ENCODE measurements around the gene CNNM4.
A peak's percentile ranks its signal among the peaks of the same experiment; 100 is the strongest.

Gene CNNM4

GRCh38 chr2:96773922-96774321 is 13.2 kb downstream of the CNNM4 start:
- Histone ChIP-seq H3K4me2 (ENCODE audit: insufficient read depth, low read length) (peak overlapping the region; percentile 74), H3K36me3 (ENCODE audit: insufficient read depth, low read length) (peaks cover 6% of the 10 kb centered on the region; the same call in 1 of the 2 replicates), H3K9ac (ENCODE audit: low read depth, low read length) (peak overlapping the region; percentile 38; the same call in 1 of the 2 replicates), H3K79me2 (ENCODE audit: insufficient read depth, low read length) (peaks cover 20% of the 10 kb centered on the region; the same call in 1 of the 2 replicates), H3K9me3 (ENCODE audit: insufficient read depth, low read length, severe bottlenecking) (no peaks in the 10 kb centered on the region), H3K4me3 (ENCODE audit: low read depth in 1 of 2, low read length in 2 of 2) (peak overlapping the region in 1 of 2 experiments; percentile 52; a peak in 2 of 4 replicates), H3K27me3 (ENCODE audit: insufficient read depth, low read length, poor library complexity) (no peaks in the 10 kb centered on the region), H2AFZ (ENCODE audit: low read depth, low read length) (peak overlapping the region; percentile 85), H3K4me1 (ENCODE audit: insufficient read depth, low read length) (peaks cover 25% of the 10 kb centered on the region), H3K27ac (ENCODE audit: low read length) (peak overlapping the region; percentile 77), H4K20me1 (ENCODE audit: insufficient read depth, low read length) (no peaks in the 10 kb centered on the region)
- TF ChIP-seq, protein P1, sequence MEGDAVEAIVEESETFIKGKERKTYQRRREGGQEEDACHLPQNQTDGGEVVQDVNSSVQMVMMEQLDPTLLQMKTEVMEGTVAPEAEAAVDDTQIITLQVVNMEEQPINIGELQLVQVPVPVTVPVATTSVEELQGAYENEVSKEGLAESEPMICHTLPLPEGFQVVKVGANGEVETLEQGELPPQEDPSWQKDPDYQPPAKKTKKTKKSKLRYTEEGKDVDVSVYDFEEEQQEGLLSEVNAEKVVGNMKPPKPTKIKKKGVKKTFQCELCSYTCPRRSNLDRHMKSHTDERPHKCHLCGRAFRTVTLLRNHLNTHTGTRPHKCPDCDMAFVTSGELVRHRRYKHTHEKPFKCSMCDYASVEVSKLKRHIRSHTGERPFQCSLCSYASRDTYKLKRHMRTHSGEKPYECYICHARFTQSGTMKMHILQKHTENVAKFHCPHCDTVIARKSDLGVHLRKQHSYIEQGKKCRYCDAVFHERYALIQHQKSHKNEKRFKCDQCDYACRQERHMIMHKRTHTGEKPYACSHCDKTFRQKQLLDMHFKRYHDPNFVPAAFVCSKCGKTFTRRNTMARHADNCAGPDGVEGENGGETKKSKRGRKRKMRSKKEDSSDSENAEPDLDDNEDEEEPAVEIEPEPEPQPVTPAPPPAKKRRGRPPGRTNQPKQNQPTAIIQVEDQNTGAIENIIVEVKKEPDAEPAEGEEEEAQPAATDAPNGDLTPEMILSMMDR (IDR thresholded peaks at IDR 0.05; ENCODE audit: borderline replicate concordance, extremely low read depth, low read length, poor library complexity, severe bottlenecking), result peak; percentile 5
- no peak for TF ChIP-seq EZH2 (IDR thresholded peaks at IDR 0.05; ENCODE audit: borderline replicate concordance, low read depth, low read length, severe bottlenecking)
- DNase-seq (peak; percentile 82), ATAC-seq (ENCODE audit: insufficient read depth, low read depth) (peak; percentile 91)

GRCh38 chr2:96775160-96775559 is 14.5 kb downstream of the CNNM4 start:
- Histone ChIP-seq H3K4me1 (ENCODE audit: insufficient read depth, low read length) (peaks cover 25% of the 10 kb centered on the region), H3K9me3 (ENCODE audit: insufficient read depth, low read length, severe bottlenecking) (no peaks in the 10 kb centered on the region), H2AFZ (ENCODE audit: low read depth, low read length) (no peak overlapping the region), H4K20me1 (ENCODE audit: insufficient read depth, low read length) (no peaks in the 10 kb centered on the region), H3K27ac (ENCODE audit: low read length) (no peak overlapping the region), H3K27me3 (ENCODE audit: insufficient read depth, low read length, poor library complexity) (no peaks in the 10 kb centered on the region), H3K36me3 (ENCODE audit: insufficient read depth, low read length) (peaks cover 6% of the 10 kb centered on the region; the same call in 1 of the 2 replicates), H3K79me2 (ENCODE audit: insufficient read depth, low read length) (peaks cover 20% of the 10 kb centered on the region; the same call in 1 of the 2 replicates), H3K4me3 (ENCODE audit: low read depth in 1 of 2, low read length in 2 of 2) (no peak overlapping the region), H3K9ac (ENCODE audit: low read depth, low read length) (no peak overlapping the region), H3K4me2 (ENCODE audit: insufficient read depth, low read length) (no peak overlapping the region)
- TF ChIP-seq, protein P1 (IDR thresholded peaks at IDR 0.05; ENCODE audit: borderline replicate concordance, extremely low read depth, low read length, poor library complexity, severe bottlenecking), result no peak
- TF ChIP-seq EZH2 (IDR thresholded peaks at IDR 0.05; ENCODE audit: borderline replicate concordance, low read depth, low read length, severe bottlenecking), result no peak
- DNase-seq, result no peak
- ATAC-seq (ENCODE audit: insufficient read depth, low read depth), result no peak

DNA sequence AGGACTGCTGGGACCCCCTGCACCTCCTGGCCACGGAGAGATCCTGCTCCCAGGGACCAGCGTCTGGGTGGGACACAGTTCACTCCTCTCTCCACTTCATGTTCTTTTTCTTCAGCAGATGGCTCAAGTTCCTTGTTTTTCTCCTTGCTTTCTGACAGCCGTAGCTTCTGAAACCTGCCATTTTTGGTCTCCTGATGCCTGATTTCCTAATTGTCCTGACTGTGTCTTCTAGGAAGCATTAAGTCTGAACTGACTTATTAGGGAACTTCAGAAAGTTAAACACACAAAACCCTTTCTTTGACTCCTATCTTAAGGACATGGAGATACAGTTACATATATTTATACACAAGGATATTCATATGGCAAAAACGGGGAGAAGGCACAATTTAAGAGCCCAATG is 22.7 kb downstream of the CNNM4 start:
- H3K27ac ChIP-seq (ENCODE audit: low read length), result no peak overlapping the region

More for the DNA sequence above, 22.7 kb downstream of the CNNM4 start:
- Histone ChIP-seq H3K79me2 (ENCODE audit: insufficient read depth, low read length) (no peaks in the 10 kb centered on the region), H3K4me2 (ENCODE audit: insufficient read depth, low read length) (no peak overlapping the region), H3K9ac (ENCODE audit: low read depth, low read length) (no peak overlapping the region), H3K9me3 (ENCODE audit: insufficient read depth, low read length, severe bottlenecking) (no peaks in the 10 kb centered on the region), H3K27me3 (ENCODE audit: insufficient read depth, low read length, poor library complexity) (no peaks in the 10 kb centered on the region), H4K20me1 (ENCODE audit: insufficient read depth, low read length) (no peaks in the 10 kb centered on the region), H3K36me3 (ENCODE audit: insufficient read depth, low read length) (no peaks in the 10 kb centered on the region), H3K4me1 (ENCODE audit: insufficient read depth, low read length) (no peaks in the 10 kb centered on the region), H2AFZ (ENCODE audit: low read depth, low read length) (no peak overlapping the region), H3K4me3 (ENCODE audit: low read depth in 1 of 2, low read length in 2 of 2) (no peak overlapping the region)
- no peak for TF ChIP-seq EZH2 (IDR thresholded peaks at IDR 0.05; ENCODE audit: borderline replicate concordance, low read depth, low read length, severe bottlenecking)
- TF ChIP-seq, protein P1 (IDR thresholded peaks at IDR 0.05; ENCODE audit: borderline replicate concordance, extremely low read depth, low read length, poor library complexity, severe bottlenecking), result no peak
- no peak for DNase-seq
- no peak for ATAC-seq (ENCODE audit: insufficient read depth, low read depth)

Measured in DND-41 (cell line).